ENCODE measurements around the gene C4A.
"Not testable (repeated sequence)": the region's sequence is repeated elsewhere in the genome, so short reads cannot be mapped to it uniquely, and the experiment has no call there.

C4A gene

GRCh38 chr6:31980998-31981397, 859 bp upstream of the C4A start:
- not testable (repeated sequence) for DNase-seq (ENCODE audit: low spot score)

- DNase-seq (ENCODE audit: low spot score) = not testable (repeated sequence)
Measured at GRCh38 chr6:31989363-31989762, 7.5 kb downstream of the C4A start.

GRCh38 chr6:31994421-31994820, 12.6 kb downstream of the C4A start:
- not testable (repeated sequence) for DNase-seq (ENCODE audit: low spot score)

GRCh38 chr6:31996385-31996784, 14.5 kb downstream of the C4A start:
- DNase-seq (ENCODE audit: low spot score) = not testable (repeated sequence)

GRCh38 chr6:32002546-32003268, 20.9 kb downstream of the C4A start:
- DNase-seq (ENCODE audit: low spot score) = not testable (repeated sequence)

- DNase-seq (ENCODE audit: low spot score) = not testable (repeated sequence)
Measured at GRCh38 chr6:32003301-32003700, 21.4 kb downstream of the C4A start.

GRCh38 chr6:32004393-32004792, 22.5 kb downstream of the C4A start:
- not testable (repeated sequence) for DNase-seq (ENCODE audit: low spot score)

- not testable (repeated sequence) for DNase-seq (ENCODE audit: low spot score)
Measured at GRCh38 chr6:32004864-32005537, 23.1 kb downstream of the C4A start.

- DNase-seq (ENCODE audit: low spot score) = not testable (repeated sequence)
Measured at GRCh38 chr6:32005538-32005880, 23.7 kb downstream of the C4A start.

- DNase-seq (ENCODE audit: low spot score) = not testable (repeated sequence)
Measured at GRCh38 chr6:32005991-32006529, 24.2 kb downstream of the C4A start.

- not testable (repeated sequence) for DNase-seq (ENCODE audit: low spot score)
Measured at GRCh38 chr6:32007086-32007485, 25.2 kb downstream of the C4A start.

GRCh38 chr6:32008037-32008436, 26.2 kb downstream of the C4A start:
- DNase-seq (ENCODE audit: low spot score) = not testable (repeated sequence)

- DNase-seq (ENCODE audit: low spot score) = not testable (repeated sequence)
Measured at GRCh38 chr6:32008616-32009015, 26.8 kb downstream of the C4A start.

- not testable (repeated sequence) for DNase-seq (ENCODE audit: low spot score)
Measured at GRCh38 chr6:32009537-32009936, 27.7 kb downstream of the C4A start.

- not testable (repeated sequence) for DNase-seq (ENCODE audit: low spot score)
Measured at GRCh38 chr6:32010856-32011530, 29.1 kb downstream of the C4A start.

GRCh38 chr6:32012941-32013617, 31.2 kb downstream of the C4A start:
- DNase-seq (ENCODE audit: low spot score) = peak; percentile 31

- DNase-seq (ENCODE audit: low spot score) = not testable (repeated sequence)
Measured at GRCh38 chr6:32013738-32014137, 31.9 kb downstream of the C4A start.

GRCh38 chr6:32014547-32014946, 32.7 kb downstream of the C4A start, which contains the start of gene C4B:
TSS of gene C4B (plus strand) at chr6:32014795. CDS start at chr6:32014846, 51 bp downstream.
- DNase-seq (ENCODE audit: low spot score) = not testable (repeated sequence)

GRCh38 chr6:32022100-32022499, 40.2 kb downstream of the C4A start:
- not testable (repeated sequence) for DNase-seq (ENCODE audit: low spot score)

GRCh38 chr6:32028631-32029030, 46.8 kb downstream of the C4A start:
- not testable (repeated sequence) for DNase-seq (ENCODE audit: low spot score)

- not testable (repeated sequence) for DNase-seq (ENCODE audit: low spot score)
Measured at GRCh38 chr6:32029553-32029952, 47.7 kb downstream of the C4A start.
